Aorta (tissue), 5 donors: ENCODE results near the gene ZIC5. TPM values are rescaled to one million over a fixed set of nuclear protein-coding genes. Genes with fewer than 3 reads are reported as not detected.

Experiments used
- ATAC-seq: fragments of 200-7000 bp; cut with Tn5 transposase; one replicate; pipeline ENCODE4 v1.9.1; 2022; ENCODE audit warnings: moderate library complexity; ENCODE audit not compliant: low FRiP score
- DNase-seq, 2 donors: peaks; one replicate each; pipeline ENCODE4 v3.0.0-alpha.2; 2020
- H3K27ac ChIP-seq, 2 donors: one replicate each; pipeline ENCODE4 v1.5.1; 2013; ENCODE audit warnings: low read length in 2 of 2, mild to moderate bottlenecking in 2 of 2, moderate library complexity in 2 of 2, control low read depth in 1 of 2, inconsistent platforms in 1 of 2, low read depth in 1 of 2
- H3K27me3 ChIP-seq, 2 donors: one replicate each; pipeline ENCODE4 v1.6.1; 2013; ENCODE audit warnings: control low read depth in 1 of 2, low read length in 1 of 2, mild to moderate bottlenecking in 1 of 2, moderate library complexity in 1 of 2; ENCODE audit not compliant: insufficient read depth in 2 of 2, control insufficient read depth in 1 of 2
- H3K36me3 ChIP-seq, 2 donors: one replicate each; pipeline ENCODE4 v1.6.1; 2013; ENCODE audit warnings: control low read depth in 1 of 2, low read length in 1 of 2, mild to moderate bottlenecking in 1 of 2; ENCODE audit not compliant: insufficient read depth in 2 of 2, control insufficient read depth in 1 of 2
- H3K4me1 ChIP-seq, 2 donors: one replicate each; pipeline ENCODE4 v1.6.1; 2013; ENCODE audit warnings: low read length in 2 of 2, control low read depth in 1 of 2, mild to moderate bottlenecking in 1 of 2, moderate library complexity in 1 of 2; ENCODE audit not compliant: insufficient read depth in 2 of 2, control insufficient read depth in 1 of 2
- H3K4me3 ChIP-seq, 2 donors: one replicate each; pipeline ENCODE4 v1.5.1; 2013; ENCODE audit warnings: low read length in 2 of 2, control low read depth in 1 of 2, mild to moderate bottlenecking in 1 of 2
- H3K9me3 ChIP-seq: one replicate; pipeline ENCODE4 v1.6.1; 2013; ENCODE audit warnings: mild to moderate bottlenecking, low read length; ENCODE audit not compliant: control insufficient read depth
- WGBS, 2 donors: extraction: QIAGEN DNeasy Blood & Tissue Kit; methylation state at CpG; one replicate each; pipeline ENCODE4 v1.1.7; 2013; 5-methylcytosine and 5-hydroxymethylcytosine counted together
- intact Hi-C, 2 donors: fragments of 100-400 bp; cut with DNase I; formaldehyde crosslinking; loops; one replicate each; pipeline versions ENCODE4 v1.14.2 to v1.15.0; 2022
- polyA plus RNA-seq, 2 donors: library from polyadenylated mRNA; stranded (reverse); fragments of 200-250 nt; gene quantifications; one replicate each; pipeline ENCODE4 v1.2.3, GENCODE V29; 2013
- total RNA-seq, 2 donors: library from RNA; stranded (reverse); fragmentation: NEBNext Ultra II Directional; extraction: Animal tissue kit (Norgen Biotek cat#: 25700); gene quantifications; one replicate each; pipeline ENCODE4 v1.2.1, GENCODE V29; 2021
- donor health status: healthy with polysubstance abuse.
- donor health status: Bipolar disorder and iron deficiency.
- donor health status: DM: no; HTN: no; CAD: no.
- donor health status: DM: no; HTN: no; CAD: no.
- donor health status: DM: yes; HTN: yes; CAD: no.

The ZIC5 gene
- total and polyA plus RNA-seq, 4 donors = 0.13 TPM; not detected in 3

DNA sequence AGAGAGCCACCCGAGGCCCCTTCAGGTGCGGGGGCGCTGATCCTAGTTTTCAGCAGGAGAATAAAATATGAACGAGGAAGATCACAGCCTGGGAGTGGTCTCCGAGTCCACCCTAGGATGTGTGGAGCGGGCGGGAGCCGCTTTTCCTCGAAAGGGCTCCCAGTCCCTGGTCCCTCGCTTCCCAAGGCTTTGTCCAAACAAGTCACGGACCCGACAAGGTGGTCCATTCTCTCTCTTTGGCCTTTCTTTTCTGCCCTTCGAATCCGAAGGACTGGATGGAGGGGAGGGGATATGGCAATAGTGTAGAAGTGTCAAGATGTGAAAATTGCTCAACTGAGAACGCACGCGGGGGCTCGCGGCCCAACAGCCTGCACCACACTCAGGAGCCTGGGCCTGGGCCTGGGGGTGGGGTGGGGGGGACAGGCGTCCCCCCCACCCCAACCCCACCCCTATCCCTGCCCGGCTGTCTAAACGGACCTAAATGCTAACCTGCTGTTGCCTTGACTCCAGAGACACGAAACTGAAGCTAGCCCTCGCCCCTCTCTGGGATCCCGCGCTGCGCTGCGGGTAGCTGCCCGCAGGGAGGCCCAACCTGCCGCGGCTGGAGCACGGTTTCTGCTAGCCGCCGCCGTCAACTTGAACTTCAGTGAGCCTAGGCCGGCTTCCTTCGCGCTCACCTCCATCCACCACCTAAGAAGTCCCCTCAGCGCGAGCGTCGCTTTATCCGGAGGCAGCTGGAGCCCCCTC, 17.1 kb upstream of the ZIC5 start:
- intact Hi-C loops = no loop called here
- no peaks in the 10 kb centered on the region for H3K9me3 ChIP-seq
- no peaks in the 10 kb centered on the region for H3K27me3 ChIP-seq
- H3K4me3 ChIP-seq = no peak overlapping the region
- peak in 1 of 2 donors; percentile 48 for DNase-seq
- H3K36me3 ChIP-seq = no peaks in the 10 kb centered on the region
- WGBS, 2 donors = 15 to 17% methylated on average over 41 to 43 of the region's 43 CpGs
- H3K27ac ChIP-seq = no peak overlapping the region
- no peak for ATAC-seq
- H3K4me1 ChIP-seq = no peaks in the 10 kb centered on the region

DNA sequence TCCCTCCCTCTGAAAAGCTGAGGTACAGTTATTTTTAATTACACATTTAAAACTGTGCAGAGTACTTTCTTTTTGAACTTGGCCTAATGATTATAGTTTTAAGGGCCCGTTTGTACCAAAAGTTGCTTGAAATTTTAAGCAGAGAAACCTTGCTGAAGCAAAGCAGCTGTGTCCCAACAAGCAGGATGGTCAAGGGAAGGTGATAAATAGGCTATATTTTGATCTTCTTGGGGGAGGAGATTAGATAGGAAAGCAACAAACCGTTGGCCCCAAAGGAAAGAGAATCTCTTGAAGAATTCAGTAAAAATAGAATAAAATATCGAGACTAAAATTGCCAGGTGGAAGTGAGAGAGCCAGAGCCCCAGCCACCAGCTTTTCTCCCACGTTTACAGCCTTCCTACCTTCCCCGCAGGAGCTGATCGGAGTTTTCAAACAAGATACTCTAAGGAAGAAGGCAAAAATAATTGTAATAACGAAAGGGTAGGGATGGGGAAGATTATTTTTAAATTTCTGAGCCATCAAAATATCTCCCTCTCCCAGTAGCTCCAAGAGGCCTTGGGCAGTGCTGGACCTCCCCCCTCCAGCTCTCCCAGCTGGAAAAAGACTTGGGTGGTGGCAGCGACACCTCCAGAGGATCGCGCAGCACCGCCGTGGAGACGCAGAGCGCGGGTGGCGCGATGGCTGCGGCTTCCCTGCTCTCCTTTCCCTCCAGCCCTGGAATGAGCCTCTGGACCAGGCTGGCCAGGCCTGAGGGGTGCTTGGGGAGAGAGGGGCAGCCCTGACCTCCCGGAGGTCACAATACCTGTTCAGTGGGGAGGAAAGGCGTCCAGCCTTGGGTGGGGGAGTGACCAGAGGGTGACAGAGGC, 15.8 kb upstream of the ZIC5 start:
- 23 to 29% methylated on average over 20 of the region's 20 CpGs for WGBS, 2 donors
- Histone ChIP-seq H3K36me3 (no peaks in the 10 kb centered on the region), H3K9me3 (no peaks in the 10 kb centered on the region), H3K27me3 (no peaks in the 10 kb centered on the region), H3K4me3 (no peak overlapping the region), H3K4me1 (no peaks in the 10 kb centered on the region), H3K27ac (no peak overlapping the region)
- intact Hi-C loops = no loop called here
- ATAC-seq (no peak), DNase-seq (peak in 1 of 2 donors; percentile 66)

DNA sequence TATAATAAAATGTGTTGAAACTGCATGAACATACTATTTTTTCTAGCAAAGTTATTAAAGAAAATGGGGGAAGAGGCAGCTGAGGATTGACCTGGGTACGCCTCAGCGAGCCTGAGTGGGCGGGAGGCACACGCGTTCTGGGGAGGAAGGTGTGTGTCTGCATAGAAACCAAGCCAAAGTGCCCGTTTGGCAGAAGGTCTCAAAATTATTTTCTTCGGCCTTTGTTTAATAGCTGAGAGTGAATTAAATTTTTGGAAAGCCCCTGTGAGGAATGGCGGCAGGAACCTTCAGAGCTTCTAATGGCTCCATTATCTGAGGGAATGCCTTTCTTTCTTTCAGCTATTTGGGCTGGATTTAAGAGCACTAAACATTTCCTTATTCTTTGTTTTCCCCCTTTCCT, 15.2 kb upstream of the ZIC5 start:
- Histone ChIP-seq H3K4me1 (no peaks in the 10 kb centered on the region), H3K9me3 (no peaks in the 10 kb centered on the region), H3K27me3 (no peaks in the 10 kb centered on the region), H3K4me3 (no peak overlapping the region), H3K36me3 (no peaks in the 10 kb centered on the region), H3K27ac (no peak overlapping the region)
- intact Hi-C loops = no loop called here
- no peak for DNase-seq
- WGBS, 2 donors = 46 to 47% methylated on average over 8 of the region's 8 CpGs
- no peak for ATAC-seq

DNA sequence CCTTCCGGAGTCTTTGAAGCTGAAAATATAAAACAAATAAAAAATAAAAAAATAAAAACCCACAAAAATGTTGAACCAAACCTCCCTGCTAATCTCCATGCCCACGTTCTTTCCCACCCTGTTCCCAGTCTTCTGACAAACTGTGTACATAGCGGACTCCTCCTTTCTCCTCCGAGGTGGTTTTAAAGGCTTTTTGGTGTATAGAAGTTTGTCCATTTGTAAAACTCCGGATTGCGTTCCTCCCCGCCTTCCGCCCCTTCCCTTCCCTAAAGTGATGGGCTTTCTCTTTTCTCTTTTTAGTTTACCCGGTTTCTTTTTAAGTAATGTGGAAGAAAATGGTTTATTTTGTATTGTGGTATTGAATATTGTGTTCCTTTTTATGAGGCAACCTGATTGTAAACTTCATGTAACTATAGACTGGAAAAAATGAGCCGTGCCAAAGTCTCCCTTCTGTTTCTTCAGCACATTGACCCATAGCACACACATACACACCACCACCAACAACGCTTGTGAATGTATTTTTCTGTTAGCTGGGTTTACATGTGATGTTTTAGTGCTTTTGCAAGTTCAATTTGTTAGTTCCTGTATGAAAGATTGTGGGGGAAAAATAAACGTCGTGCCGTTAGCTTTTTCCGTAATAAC, 14.4 kb upstream of the ZIC5 start:
- no peaks in the 10 kb centered on the region for H3K27me3 ChIP-seq
- 30 to 35% methylated on average over 15 of the region's 15 CpGs for WGBS, 2 donors

DNA sequence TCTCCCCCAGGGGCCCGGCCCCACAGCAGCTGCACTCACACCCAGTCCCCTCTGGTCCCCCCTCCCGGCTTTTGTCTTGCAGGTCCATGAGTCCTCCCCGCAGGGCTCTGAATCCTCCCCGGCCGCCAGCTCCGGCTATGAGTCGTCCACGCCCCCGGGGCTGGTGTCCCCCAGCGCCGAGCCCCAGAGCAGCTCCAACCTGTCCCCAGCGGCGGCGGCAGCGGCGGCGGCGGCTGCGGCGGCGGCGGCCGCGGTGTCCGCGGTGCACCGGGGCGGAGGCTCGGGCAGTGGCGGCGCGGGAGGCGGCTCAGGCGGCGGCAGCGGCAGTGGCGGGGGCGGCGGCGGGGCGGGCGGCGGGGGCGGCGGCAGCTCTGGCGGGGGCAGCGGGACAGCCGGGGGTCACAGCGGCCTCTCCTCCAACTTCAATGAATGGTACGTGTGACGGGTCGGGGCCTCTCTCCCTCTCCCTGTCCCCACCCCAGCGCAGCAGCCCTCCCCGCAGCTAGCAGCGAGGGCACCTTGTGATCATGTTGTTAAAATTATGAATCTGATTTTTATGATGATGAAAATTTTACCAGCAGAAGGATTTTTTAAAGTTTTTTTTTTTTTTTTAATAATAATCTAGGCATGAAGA, 13.8 kb upstream of the ZIC5 start:
- DNase-seq (peak in 1 of 2 donors; percentile 51), ATAC-seq (no peak)
- Histone ChIP-seq H3K27ac (no peak overlapping the region), H3K4me1 (no peaks in the 10 kb centered on the region), H3K9me3 (no peaks in the 10 kb centered on the region), H3K27me3 (no peaks in the 10 kb centered on the region), H3K36me3 (no peaks in the 10 kb centered on the region), H3K4me3 (no peak overlapping the region)
- WGBS, 2 donors = 4 to 8% methylated on average over 16 to 55 of the region's 55 CpGs
- intact Hi-C loops = no loop called here

More for the DNA sequence above, 14.4 kb upstream of the ZIC5 start:
- no peaks in the 10 kb centered on the region for H3K4me1 ChIP-seq
- no peak overlapping the region for H3K4me3 ChIP-seq
- H3K36me3 ChIP-seq = no peaks in the 10 kb centered on the region
- no peaks in the 10 kb centered on the region for H3K9me3 ChIP-seq
- intact Hi-C loops = no loop called here
- no peak overlapping the region for H3K27ac ChIP-seq
- ATAC-seq = no peak
- no peak for DNase-seq

DNA sequence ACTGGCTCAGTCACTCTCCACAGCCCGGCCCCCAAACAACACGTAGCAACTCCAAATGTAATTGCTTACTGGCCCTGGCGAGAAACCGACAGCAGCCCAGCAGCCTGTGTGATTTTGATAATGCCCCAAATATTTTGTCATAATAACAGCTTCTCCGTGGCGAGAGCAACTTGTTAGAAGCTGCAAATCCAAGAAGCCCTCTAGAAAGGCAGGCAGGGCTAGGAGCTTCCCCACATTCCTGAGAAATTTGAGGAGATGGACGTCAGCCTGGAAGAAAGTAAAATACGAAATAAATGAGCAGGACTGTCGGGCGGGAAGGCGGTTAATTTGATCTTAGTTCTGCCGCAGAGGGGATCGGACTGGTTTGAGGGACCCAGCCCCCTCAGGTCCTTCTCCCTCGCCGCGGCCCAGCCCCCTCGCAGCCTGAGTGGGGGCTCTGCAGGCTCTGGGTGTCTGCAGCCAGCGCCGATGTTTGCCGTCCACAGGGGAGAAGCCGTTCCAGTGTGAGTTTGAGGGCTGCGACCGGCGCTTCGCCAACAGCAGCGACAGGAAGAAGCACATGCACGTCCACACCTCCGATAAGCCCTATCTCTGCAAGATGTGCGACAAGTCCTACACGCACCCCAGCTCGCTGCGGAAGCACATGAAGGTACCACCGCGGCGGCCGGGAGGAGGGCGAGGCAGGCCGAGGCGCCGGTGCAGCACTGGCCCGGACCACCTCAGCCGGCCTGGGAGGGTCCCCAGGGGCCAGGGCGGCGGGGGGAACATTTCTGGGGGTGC, 13.1 kb upstream of the ZIC5 start:
- intact Hi-C loops = no loop called here
- Histone ChIP-seq H3K4me1 (no peaks in the 10 kb centered on the region), H3K27me3 (no peaks in the 10 kb centered on the region)

DNA sequence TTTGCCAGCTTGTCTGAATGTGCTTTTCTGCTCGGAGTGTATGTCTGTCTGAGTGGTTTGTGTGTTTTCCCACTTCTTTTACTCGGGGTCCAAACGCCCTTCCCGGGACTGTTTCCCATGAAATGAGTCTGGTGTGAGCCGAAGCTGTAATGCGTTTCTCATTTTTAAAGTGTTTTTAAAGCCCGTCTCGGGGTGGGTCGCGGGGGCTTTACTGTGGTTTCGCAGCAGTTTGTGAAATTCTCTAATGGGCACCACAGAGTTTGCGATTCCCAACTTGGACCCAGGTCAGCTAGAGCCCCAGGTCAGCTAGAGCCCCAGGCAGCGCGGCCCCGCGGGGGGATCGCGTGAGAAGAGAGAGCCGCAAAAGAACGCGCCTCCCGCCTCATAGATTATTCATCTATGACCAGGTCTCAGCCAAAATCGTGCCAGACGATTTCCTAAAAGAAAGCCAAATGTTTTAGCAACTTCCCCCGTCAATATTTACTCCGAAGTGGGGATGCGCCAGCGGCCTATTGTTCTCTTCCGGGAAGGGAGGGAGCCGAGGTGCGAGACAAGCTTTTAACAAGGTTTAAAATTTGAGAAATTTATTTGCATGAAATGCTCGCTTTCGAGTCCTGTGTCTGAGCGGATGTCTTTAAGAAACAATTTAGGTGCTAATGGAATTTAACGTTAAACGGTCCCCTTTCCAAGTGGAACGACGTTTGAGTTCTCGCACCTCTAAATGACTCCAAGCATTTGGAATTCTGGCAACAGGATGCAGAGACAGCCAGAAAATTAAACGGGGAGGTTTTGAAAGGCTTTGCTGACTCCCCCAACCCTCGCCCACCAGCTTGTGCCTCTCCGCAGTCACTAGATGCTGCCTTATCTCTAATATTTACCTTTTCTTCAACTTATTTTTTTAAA, 12.2 kb upstream of the ZIC5 start:
- intact Hi-C loops = no loop called here
- DNase-seq (no peak), ATAC-seq (no peak)
- no peaks in the 10 kb centered on the region for H3K27me3 ChIP-seq
- H3K36me3 ChIP-seq = no peaks in the 10 kb centered on the region
- 16% methylated on average over 42 of the region's 42 CpGs for WGBS, 2 donors
- H3K4me1 ChIP-seq = no peaks in the 10 kb centered on the region
- no peak overlapping the region for H3K4me3 ChIP-seq
- H3K9me3 ChIP-seq = no peaks in the 10 kb centered on the region
- H3K27ac ChIP-seq = no peak overlapping the region

More for the DNA sequence above, 13.1 kb upstream of the ZIC5 start:
- DNase-seq = no peak
- Histone ChIP-seq H3K36me3 (no peaks in the 10 kb centered on the region), H3K9me3 (no peaks in the 10 kb centered on the region), H3K27ac (no peak overlapping the region), H3K4me3 (no peak overlapping the region)
- no peak for ATAC-seq
- 11 to 13% methylated on average over 41 to 44 of the region's 44 CpGs for WGBS, 2 donors
